GM21515 (cell line): ENCODE measurements around the gene SPSB3.

Experiments used
- ATAC-seq: cut with Tn5 transposase; IDR thresholded peaks from one replicate; pipeline ENCODE4 v1.9.1; 2021; ENCODE audit not compliant: unreplicated experiment

SPSB3 gene

GRCh38 chr16:1782408-1783264 is at the start of gene SPSB3, which contains the start of gene NUBP2:
Gene SPSB3 (minus strand): TSS chr16:1782571. CDS start chr16:1781483, 1,088 bp downstream.
Gene NUBP2 (plus strand): TSS chr16:1782960. CDS start chr16:1783021, 61 bp downstream.
- peak; percentile 81 for ATAC-seq

GRCh38 chr16:1831186-1832075 is 49.1 kb upstream of the SPSB3 start:
- ATAC-seq = no peak

- no peak for ATAC-seq
Observed at GRCh38 chr16:1830213-1830612, 47.8 kb upstream of the SPSB3 start.

GRCh38 chr16:1828645-1829410 is 46.5 kb upstream of the SPSB3 start:
- no peak for ATAC-seq

GRCh38 chr16:1826691-1827573 is 44.6 kb upstream of the SPSB3 start, which contains the start of the genes FAHD1 and HAGH:
Gene FAHD1 (plus strand): TSS chr16:1827206. CDS start chr16:1827239, 33 bp downstream.
Gene HAGH (minus strand): TSS chr16:1826825. CDS start chr16:1826787, 38 bp downstream.
- ATAC-seq = peak; percentile 73

- peak; percentile 47 for ATAC-seq
Observed at GRCh38 chr16:1825864-1826690, 43.7 kb upstream of the SPSB3 start.

- no peak for ATAC-seq
Observed at GRCh38 chr16:1825381-1825863, 43.1 kb upstream of the SPSB3 start.

GRCh38 chr16:1823821-1824220 is 41.5 kb upstream of the SPSB3 start:
- no peak for ATAC-seq

- no peak for ATAC-seq
Observed at GRCh38 chr16:1822801-1823200, 40.4 kb upstream of the SPSB3 start.

GRCh38 chr16:1821861-1822611 is 39.7 kb upstream of the SPSB3 start:
- no peak for ATAC-seq

GRCh38 chr16:1820946-1821290 is 38.5 kb upstream of the SPSB3 start:
- no peak for ATAC-seq

- ATAC-seq = no peak
Observed at GRCh38 chr16:1820096-1820945, 38.0 kb upstream of the SPSB3 start.

GRCh38 chr16:1819611-1820010 is 37.2 kb upstream of the SPSB3 start:
- ATAC-seq = no peak

- ATAC-seq = no peak
Observed at GRCh38 chr16:1818873-1819525, 36.6 kb upstream of the SPSB3 start.

- ATAC-seq = no peak
Observed at GRCh38 chr16:1818204-1818872, 36.0 kb upstream of the SPSB3 start.

- ATAC-seq = no peak
Observed at GRCh38 chr16:1817716-1818115, 35.3 kb upstream of the SPSB3 start.
